CD4-positive, alpha-beta memory T cell (primary cell): ENCODE results near the gene ABCD4. TPM values are rescaled to one million over a fixed set of nuclear protein-coding genes. Genes with fewer than 3 reads are reported as not detected.

Experiments used
- CTCF ChIA-PET: fragments of 350-600 bp; sonication (Branson Sonifier 250); formaldehyde crosslinking; loops from one replicate; lab custom pipeline; 2021; ENCODE audit warnings: inconsistent platforms; ENCODE audit not compliant: partially characterized antibody; lab: Charles Lee
- POLR2A ChIA-PET: fragments of 350-600 bp; sonication (Branson Sonifier 250); formaldehyde crosslinking; loops from one replicate; lab custom pipeline; 2021; ENCODE audit not compliant: partially characterized antibody; lab: Charles Lee
- DNase-seq, 5 donors: peaks; one replicate each; pipeline versions ENCODE4 v3.0.0 to v3.0.0-alpha.2; 2020 to 2022; ENCODE audit warnings: mixed read lengths in 1 of 5
- H3K27ac ChIP-seq: one replicate; pipeline ENCODE4 v1.7.0; 2013; ENCODE audit warnings: low read depth, low read length
- H3K27me3 ChIP-seq: 2 replicates; pipeline ENCODE4 v1.7.0; 2013; ENCODE audit warnings: mild to moderate bottlenecking, low read length, moderate library complexity; ENCODE audit not compliant: insufficient read depth
- H3K36me3 ChIP-seq: 2 replicates; pipeline ENCODE4 v1.7.0; 2013; ENCODE audit warnings: mild to moderate bottlenecking, low read length, moderate library complexity; ENCODE audit not compliant: insufficient read depth
- H3K4me1 ChIP-seq: 2 replicates; pipeline ENCODE4 v1.7.0; 2013; ENCODE audit warnings: mild to moderate bottlenecking, low read length, moderate library complexity; ENCODE audit not compliant: insufficient read depth
- H3K4me3 ChIP-seq, 2 donors: one replicate each; pipeline ENCODE4 v1.7.0; 2013; ENCODE audit warnings: low read length in 2 of 2, mild to moderate bottlenecking in 1 of 2
- H3K9me3 ChIP-seq, 2 donors: one replicate each; pipeline ENCODE4 v1.7.0; 2013; ENCODE audit warnings: low read length in 2 of 2, control low read depth in 1 of 2; ENCODE audit not compliant: control insufficient read depth in 1 of 2
- H3K27ac Mint-ChIP-seq, 7 donors: one replicate each; pipeline ENCODE4 v1.8.0; 2020 to 2021; ENCODE audit warnings: mixed read lengths in 7 of 7, mild to moderate bottlenecking in 6 of 7, inconsistent platforms in 3 of 7, moderate library complexity in 3 of 7
- H3K27me3 Mint-ChIP-seq, 2 donors: one replicate each; pipeline ENCODE4 v1.8.0; 2020 to 2021; ENCODE audit warnings: mixed read lengths in 2 of 2
- H3K36me3 Mint-ChIP-seq, 2 donors: one replicate each; pipeline ENCODE4 v1.8.0; 2020 to 2021; ENCODE audit warnings: mixed read lengths in 2 of 2, inconsistent platforms in 1 of 2, mild to moderate bottlenecking in 1 of 2
- H3K4me1 Mint-ChIP-seq, 4 donors: one replicate each; pipeline ENCODE4 v1.8.0; 2020 to 2021; ENCODE audit warnings: mixed read lengths in 4 of 4, mild to moderate bottlenecking in 1 of 4
- H3K4me3 Mint-ChIP-seq, 8 donors: one replicate each; pipeline ENCODE4 v1.8.0; 2020 to 2021; ENCODE audit warnings: mixed read lengths in 8 of 8, mild to moderate bottlenecking in 7 of 8, moderate library complexity in 6 of 8, inconsistent platforms in 3 of 8
- H3K9me3 Mint-ChIP-seq, 8 donors: one replicate each; pipeline ENCODE4 v1.8.0; 2020 to 2021; ENCODE audit warnings: mixed read lengths in 8 of 8, mild to moderate bottlenecking in 5 of 8, inconsistent platforms in 3 of 8, moderate library complexity in 1 of 8
- intact Hi-C: fragments of 100-400 bp; cut with micrococcal nuclease; formaldehyde crosslinking; loops from one replicate; pipeline ENCODE4 v1.15.1; 2023
- polyA plus RNA-seq, 2 donors: library from polyadenylated mRNA; unstranded; fragments of 300-500 nt; fragmentation: Illumina TruSeq; gene quantifications; one replicate each; pipeline ENCODE4 v1.2.3, GENCODE V29; 2021
- total RNA-seq, 2 experiments: library from RNA; stranded (reverse); gene quantifications; one replicate each; pipeline ENCODE4 v1.2.3, GENCODE V29; 2021

ABCD4 gene
- total and polyA plus RNA-seq, 4 experiments from 2014 or later = 24.8 to 102 (median 63.1) TPM

DNA sequence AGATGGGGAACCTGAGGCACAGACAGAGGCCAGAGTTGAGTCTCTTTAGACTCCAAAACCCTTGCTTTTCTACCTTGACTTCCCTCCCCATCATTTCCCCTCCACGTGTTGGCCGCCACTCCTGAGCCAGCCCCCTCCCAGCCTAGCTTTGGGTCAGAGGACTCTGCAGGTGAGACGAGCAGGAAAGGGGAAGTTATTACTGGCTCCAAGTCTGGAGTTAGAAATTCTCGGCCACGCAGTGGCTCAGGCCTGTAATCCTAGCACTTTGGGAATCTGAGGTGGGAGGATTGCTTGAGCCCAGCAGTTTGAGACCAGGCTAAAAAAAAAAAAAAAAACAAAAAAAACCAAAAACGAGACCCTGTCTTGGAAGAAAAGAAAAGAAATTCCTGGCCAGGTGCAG lies 54.7 kb downstream of the ABCD4 start:
- no peaks in the 10 kb centered on the region for H3K9me3 Mint-ChIP-seq
- Histone ChIP-seq H3K27ac (no peak overlapping the region), H3K4me3 (no peak overlapping the region), H3K4me1 (peaks cover 8% of the 10 kb centered on the region), H3K27me3 (peaks cover 21% of the 10 kb centered on the region), H3K9me3 (no peaks in the 10 kb centered on the region), H3K36me3 (no peaks in the 10 kb centered on the region)
- H3K27ac Mint-ChIP-seq = no peak overlapping the region
- peaks cover 36 to 54% of the 10 kb centered on the region in 2 donors for H3K27me3 Mint-ChIP-seq
- no peak for DNase-seq
- intact Hi-C loops = no loop called here
- POLR2A ChIA-PET = no interaction called here
- H3K36me3 Mint-ChIP-seq = peaks cover 0 to 4% of the 10 kb centered on the region in 2 donors
- CTCF ChIA-PET = interaction anchor here (1.0 to 1.5 kb wide), 3 partner anchors 9 to 136 kb away, joined by 3 to 13 read pairs (median 5); no protein-coding TSS in a partner anchor
- H3K4me1 Mint-ChIP-seq = peaks cover 4 to 9% (median 6%) of the 10 kb centered on the region in 4 donors
- no peak overlapping the region for H3K4me3 Mint-ChIP-seq

DNA sequence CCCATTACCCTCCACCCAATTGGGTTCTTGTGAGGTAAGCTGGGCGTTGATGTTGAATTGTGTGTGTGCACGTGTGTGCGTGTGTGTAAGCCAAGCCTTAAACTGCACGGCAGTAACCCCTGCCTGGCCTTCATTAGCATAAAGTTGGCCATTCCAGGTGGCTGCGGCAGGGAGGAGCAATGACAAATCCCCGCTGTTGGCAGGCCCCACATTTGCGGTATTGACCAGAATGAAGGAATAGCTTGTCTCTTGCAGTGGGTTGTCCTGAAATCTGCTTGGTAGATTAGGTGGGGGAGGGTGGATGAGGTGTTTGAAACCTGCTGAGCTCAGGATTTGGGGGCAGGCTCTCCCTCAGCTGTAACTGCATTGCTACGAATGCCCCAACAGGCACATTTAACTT lies 56.2 kb downstream of the ABCD4 start:
- Histone ChIP-seq H3K36me3 (no peaks in the 10 kb centered on the region), H3K27ac (no peak overlapping the region), H3K4me1 (peaks cover 7% of the 10 kb centered on the region), H3K27me3 (peaks cover 32% of the 10 kb centered on the region), H3K9me3 (no peaks in the 10 kb centered on the region), H3K4me3 (no peak overlapping the region)
- ChIA-PET POLR2A (no interaction called here), CTCF (interaction anchor here (2.3 kb wide), 1 partner anchor 10 kb away, joined by 8 read pairs; no protein-coding TSS in a partner anchor)
- no peak overlapping the region for H3K4me3 Mint-ChIP-seq
- peaks cover 48 to 65% of the 10 kb centered on the region in 2 donors for H3K27me3 Mint-ChIP-seq
- H3K36me3 Mint-ChIP-seq = peaks cover 0 to 4% of the 10 kb centered on the region in 2 donors
- H3K4me1 Mint-ChIP-seq = peaks cover 9 to 21% (median 13%) of the 10 kb centered on the region in 4 donors
- no peaks in the 10 kb centered on the region for H3K9me3 Mint-ChIP-seq
- no peak for DNase-seq
- no peak overlapping the region for H3K27ac Mint-ChIP-seq
- intact Hi-C loops = no loop called here

DNA sequence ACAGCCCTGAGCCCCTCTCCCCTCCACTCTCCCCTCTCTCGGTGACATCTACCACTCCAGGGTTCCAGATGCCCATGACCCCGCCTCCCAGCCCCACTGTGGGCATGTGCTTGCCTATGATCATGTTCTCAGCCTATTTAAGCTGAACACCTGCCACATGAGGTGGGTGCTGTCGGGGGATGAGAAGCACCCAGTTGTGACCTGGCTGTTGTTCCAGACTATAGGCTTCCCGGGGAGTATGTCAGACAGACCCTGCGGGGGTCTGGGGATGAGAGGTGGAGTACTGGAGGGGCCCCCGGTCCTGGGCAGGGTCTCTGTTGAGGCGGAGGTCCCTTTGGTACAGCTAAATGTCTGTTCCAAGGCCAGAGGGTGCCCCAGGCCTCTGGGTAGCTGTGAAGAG lies 57.4 kb downstream of the ABCD4 start:
- peaks cover 15% of the 10 kb centered on the region for H3K4me1 ChIP-seq
- H3K36me3 ChIP-seq = no peaks in the 10 kb centered on the region
- H3K4me3 Mint-ChIP-seq = no peak overlapping the region
- H3K9me3 ChIP-seq = no peaks in the 10 kb centered on the region
- H3K9me3 Mint-ChIP-seq = no peaks in the 10 kb centered on the region
- H3K36me3 Mint-ChIP-seq = peaks cover 0 to 4% of the 10 kb centered on the region in 2 donors
- H3K27me3 Mint-ChIP-seq = peaks cover 49 to 65% of the 10 kb centered on the region in 2 donors
- POLR2A ChIA-PET = no interaction called here
- intact Hi-C loops = no loop called here
- no peak overlapping the region for H3K27ac Mint-ChIP-seq
- peaks cover 9 to 27% (median 17%) of the 10 kb centered on the region in 4 donors for H3K4me1 Mint-ChIP-seq
- H3K27ac ChIP-seq = no peak overlapping the region
- peaks cover 43% of the 10 kb centered on the region for H3K27me3 ChIP-seq
- no peak overlapping the region for H3K4me3 ChIP-seq
- DNase-seq = no peak
- CTCF ChIA-PET = interaction anchor here (2.3 kb wide), 1 partner anchor 12 kb away, joined by 8 read pairs; no protein-coding TSS in a partner anchor

DNA sequence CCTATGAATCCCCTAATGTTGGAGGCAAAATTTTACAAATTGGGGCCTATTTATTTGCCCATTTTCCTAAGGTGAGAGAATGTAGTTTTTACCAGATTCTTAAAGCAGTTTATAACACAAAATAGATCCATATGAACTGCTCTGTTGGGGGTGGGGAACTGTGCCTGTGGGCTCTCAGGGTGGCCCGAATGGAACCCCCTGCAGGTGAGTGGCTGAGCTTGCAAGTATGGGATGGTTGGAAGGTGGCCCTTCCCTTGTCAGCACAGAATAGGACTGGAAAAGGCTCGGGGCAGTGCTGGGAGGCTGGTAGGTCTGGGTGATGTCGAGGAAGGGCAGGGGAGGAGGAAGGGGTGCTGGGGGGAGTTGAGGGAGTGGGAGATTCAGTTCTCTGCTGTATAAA lies 58.6 kb downstream of the ABCD4 start:
- DNase-seq = no peak
- Mint-ChIP-seq H3K36me3 (peaks cover 0 to 4% of the 10 kb centered on the region in 2 donors), H3K27ac (no peak overlapping the region), H3K27me3 (peaks cover 51 to 66% of the 10 kb centered on the region in 2 donors), H3K4me3 (no peak overlapping the region), H3K9me3 (no peaks in the 10 kb centered on the region), H3K4me1 (peaks cover 9 to 30% (median 19%) of the 10 kb centered on the region in 4 donors)
- H3K4me1 ChIP-seq = peaks cover 20% of the 10 kb centered on the region
- intact Hi-C loops = no loop called here
- CTCF ChIA-PET = no interaction called here
- peaks cover 48% of the 10 kb centered on the region for H3K27me3 ChIP-seq
- no peak overlapping the region for H3K4me3 ChIP-seq
- no peak overlapping the region for H3K27ac ChIP-seq
- POLR2A ChIA-PET = no interaction called here
- H3K36me3 ChIP-seq = no peaks in the 10 kb centered on the region
- no peaks in the 10 kb centered on the region for H3K9me3 ChIP-seq

DNA sequence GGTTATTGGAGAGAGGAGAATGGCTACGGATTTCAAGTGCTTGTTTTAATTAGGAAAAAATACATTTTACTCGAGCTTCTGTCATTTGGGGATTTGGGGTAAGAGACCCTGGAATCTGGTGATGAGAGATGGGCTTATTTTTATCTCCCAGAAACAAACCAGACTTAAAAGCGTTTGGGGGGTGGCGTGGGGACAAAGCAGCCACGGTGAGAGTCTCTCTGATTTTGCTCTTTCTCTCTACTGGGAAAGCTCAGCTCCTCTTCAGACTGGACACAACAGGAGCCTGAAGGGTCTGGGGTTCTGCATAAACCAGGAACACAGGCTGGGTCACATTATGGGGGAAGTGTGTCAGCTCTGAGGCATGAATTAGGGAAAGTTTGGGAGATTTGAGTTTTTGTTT lies 59.7 kb downstream of the ABCD4 start:
- H3K27ac Mint-ChIP-seq = no peak overlapping the region
- H3K9me3 Mint-ChIP-seq = no peaks in the 10 kb centered on the region
- intact Hi-C loops = no loop called here
- H3K4me3 Mint-ChIP-seq = peak overlapping the region in 3 of 8 donors; percentile 13 to 26 (median 26)
- ChIA-PET POLR2A (no interaction called here), CTCF (no interaction called here)
- H3K4me3 ChIP-seq = no peak overlapping the region
- peaks cover 10 to 35% (median 19%) of the 10 kb centered on the region in 4 donors for H3K4me1 Mint-ChIP-seq
- no peaks in the 10 kb centered on the region for H3K9me3 ChIP-seq
- peaks cover 20% of the 10 kb centered on the region for H3K4me1 ChIP-seq
- peaks cover 56% of the 10 kb centered on the region for H3K27me3 ChIP-seq
- H3K27me3 Mint-ChIP-seq = peaks cover 58 to 76% of the 10 kb centered on the region in 2 donors
- H3K36me3 Mint-ChIP-seq = peaks cover 0 to 4% of the 10 kb centered on the region in 2 donors
- no peak overlapping the region for H3K27ac ChIP-seq
- no peak for DNase-seq
- no peaks in the 10 kb centered on the region for H3K36me3 ChIP-seq

DNA sequence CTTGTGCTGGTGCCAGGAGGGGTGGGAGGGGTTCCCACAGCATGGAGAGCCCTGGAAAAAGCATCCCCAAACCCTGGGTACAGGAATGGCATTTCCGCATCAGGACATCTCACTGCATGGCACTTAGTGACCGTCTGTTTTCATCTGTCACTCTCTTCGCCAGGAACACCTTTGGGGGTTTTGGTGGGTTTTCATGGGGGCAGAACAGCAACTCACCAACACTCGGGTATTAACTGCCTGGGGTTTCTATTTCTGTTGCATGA lies 60.0 kb downstream of the ABCD4 start:
- Mint-ChIP-seq H3K27me3 (peaks cover 59 to 75% of the 10 kb centered on the region in 2 donors), H3K27ac (no peak overlapping the region), H3K36me3 (peaks cover 0 to 4% of the 10 kb centered on the region in 2 donors), H3K4me3 (peak overlapping the region in 1 of 8 donors; percentile 70), H3K4me1 (peaks cover 10 to 35% (median 19%) of the 10 kb centered on the region in 4 donors), H3K9me3 (no peaks in the 10 kb centered on the region)
- peaks cover 56% of the 10 kb centered on the region for H3K27me3 ChIP-seq
- no peak for DNase-seq
- peaks cover 20% of the 10 kb centered on the region for H3K4me1 ChIP-seq
- no peaks in the 10 kb centered on the region for H3K9me3 ChIP-seq
- intact Hi-C loops = no loop called here
- H3K4me3 ChIP-seq = no peak overlapping the region
- no peaks in the 10 kb centered on the region for H3K36me3 ChIP-seq
- ChIA-PET POLR2A (no interaction called here), CTCF (no interaction called here)
- no peak overlapping the region for H3K27ac ChIP-seq

DNA sequence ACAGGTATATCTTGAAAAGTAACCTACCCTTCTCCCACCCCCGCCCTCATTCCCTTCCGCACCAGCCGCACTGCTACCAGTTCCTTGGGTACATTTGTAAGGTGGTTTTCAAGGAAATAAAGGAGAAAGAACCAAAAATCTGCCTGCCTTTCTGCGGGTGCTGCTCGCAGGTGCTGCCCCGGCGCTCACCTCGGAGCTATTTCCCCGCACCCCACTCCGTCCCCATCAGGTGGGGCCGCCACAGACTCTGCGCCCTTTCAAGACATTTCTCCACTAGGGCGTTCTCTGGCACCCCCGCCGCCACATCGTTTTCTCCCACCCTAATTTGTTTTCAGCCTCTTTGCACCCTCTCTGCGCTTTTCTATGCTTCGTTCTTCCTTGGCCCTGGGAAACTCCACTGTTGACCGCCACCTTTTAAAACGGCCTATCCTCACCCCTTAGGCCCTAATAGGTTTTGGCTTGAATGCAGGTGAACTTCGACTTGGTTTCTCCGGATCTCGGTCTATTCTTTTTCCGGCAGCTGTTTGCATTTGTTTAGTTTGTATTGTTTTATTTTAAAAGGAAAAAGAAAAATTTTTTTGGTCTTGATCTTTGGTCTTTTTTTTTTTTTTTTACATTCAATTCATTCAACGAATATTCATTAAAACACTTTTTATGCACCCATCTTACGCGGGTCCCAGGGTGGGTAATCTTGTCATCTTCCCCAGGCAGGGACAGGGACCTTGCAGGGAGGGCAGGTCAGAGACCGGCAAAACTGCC lies 60.5 kb downstream of the ABCD4 start:
- peaks cover 63 to 76% of the 10 kb centered on the region in 2 donors for H3K27me3 Mint-ChIP-seq

More for the DNA sequence above, 60.5 kb downstream of the ABCD4 start:
- DNase-seq = no peak
- no peaks in the 10 kb centered on the region for H3K36me3 ChIP-seq
- CTCF ChIA-PET = no interaction called here
- H3K9me3 Mint-ChIP-seq = no peaks in the 10 kb centered on the region
- H3K9me3 ChIP-seq = no peaks in the 10 kb centered on the region
- H3K27me3 ChIP-seq = peaks cover 59% of the 10 kb centered on the region
- H3K4me3 ChIP-seq = no peak overlapping the region
- peak overlapping the region; percentile 44 to 87 (median 74) for H3K4me3 Mint-ChIP-seq
- no peak overlapping the region for H3K27ac ChIP-seq
- peaks cover 10 to 35% (median 19%) of the 10 kb centered on the region in 4 donors for H3K4me1 Mint-ChIP-seq
- intact Hi-C loops = no loop called here
- peaks cover 20% of the 10 kb centered on the region for H3K4me1 ChIP-seq
- H3K36me3 Mint-ChIP-seq = peaks cover 0 to 4% of the 10 kb centered on the region in 2 donors
- POLR2A ChIA-PET = no interaction called here
- no peak overlapping the region for H3K27ac Mint-ChIP-seq
